ENCODE data around the gene TAF4. TPM values are rescaled to one million over a fixed set of nuclear protein-coding genes. Genes with fewer than 3 reads are reported as not detected.

The TAF4 gene
- total and polyA plus RNA-seq, 7 experiments from 2014 or later: 0.74 to 43.7 (median 20.8) TPM

GRCh38 chr20:61955668-61956395, 109.8 kb downstream of the TAF4 start:
- Histone ChIP-seq H3K36me3 (ENCODE audit: control insufficient read depth in 2 of 3, insufficient read depth in 3 of 3, low read length in 3 of 3) (no peaks in the 10 kb centered on the region), H3K4me3 (ENCODE audit: low read length) (no peak overlapping the region), H3K9me3 (ENCODE audit: control insufficient read depth in 2 of 3, low read length in 3 of 3) (no peaks in the 10 kb centered on the region), H3K27ac (ENCODE audit: low read depth, low read length) (no peak overlapping the region), H3K27me3 (ENCODE audit: control insufficient read depth in 2 of 2, insufficient read depth in 2 of 2, low read length in 2 of 2) (no peaks in the 10 kb centered on the region), H3K4me1 (ENCODE audit: control insufficient read depth in 2 of 2, insufficient read depth in 2 of 2, low read length in 2 of 2) (no peaks in the 10 kb centered on the region)
- ChIA-PET POLR2A (no interaction called here), CTCF (no interaction called here)
- intact Hi-C loops (cut with micrococcal nuclease): no loop called here
- Mint-ChIP-seq H3K4me3 (no peak overlapping the region), H3K27ac (no peak overlapping the region), H3K9me3 (no peaks in the 10 kb centered on the region), H3K36me3 (peaks cover 0 to 3% (median 0%) of the 10 kb centered on the region in 5 donors), H3K4me1 (peaks cover 0 to 3% (median 0%) of the 10 kb centered on the region in 7 donors), H3K27me3 (peaks cover 10 to 25% (median 12%) of the 10 kb centered on the region in 5 donors)
- DNase-seq (no peak), ATAC-seq (no peak)

GRCh38 chr20:61954276-61955021, 111.2 kb downstream of the TAF4 start:
- no peaks in the 10 kb centered on the region for H3K36me3 ChIP-seq (ENCODE audit: control insufficient read depth in 2 of 3, insufficient read depth in 3 of 3, low read length in 3 of 3)
- no peak for DNase-seq
- no peak overlapping the region for H3K27ac Mint-ChIP-seq
- no peak overlapping the region for H3K4me3 ChIP-seq (ENCODE audit: low read length)
- intact Hi-C loops (cut with micrococcal nuclease): no loop called here
- H3K9me3 Mint-ChIP-seq: no peaks in the 10 kb centered on the region
- no peaks in the 10 kb centered on the region for H3K9me3 ChIP-seq (ENCODE audit: control insufficient read depth in 2 of 3, low read length in 3 of 3)
- no peaks in the 10 kb centered on the region for H3K27me3 ChIP-seq (ENCODE audit: control insufficient read depth in 2 of 2, insufficient read depth in 2 of 2, low read length in 2 of 2)
- no peak for ATAC-seq
- H3K36me3 Mint-ChIP-seq: peaks cover 0 to 3% (median 0%) of the 10 kb centered on the region in 5 donors
- ChIA-PET CTCF (interaction anchor here (0.6 kb wide), 1 partner anchor 161 kb away, joined by 3 read pairs; no protein-coding TSS in a partner anchor), POLR2A (no interaction called here)
- no peak overlapping the region for H3K4me3 Mint-ChIP-seq
- H3K4me1 Mint-ChIP-seq: peaks cover 0 to 3% (median 0%) of the 10 kb centered on the region in 7 donors
- no peaks in the 10 kb centered on the region for H3K4me1 ChIP-seq (ENCODE audit: control insufficient read depth in 2 of 2, insufficient read depth in 2 of 2, low read length in 2 of 2)
- peaks cover 10 to 25% (median 12%) of the 10 kb centered on the region in 5 donors for H3K27me3 Mint-ChIP-seq
- no peak overlapping the region for H3K27ac ChIP-seq (ENCODE audit: low read depth, low read length)

GRCh38 chr20:61953037-61954021, 112.4 kb downstream of the TAF4 start:
- Histone ChIP-seq H3K9me3 (ENCODE audit: control insufficient read depth in 2 of 3, low read length in 3 of 3) (no peaks in the 10 kb centered on the region), H3K36me3 (ENCODE audit: control insufficient read depth in 2 of 3, insufficient read depth in 3 of 3, low read length in 3 of 3) (no peaks in the 10 kb centered on the region), H3K4me1 (ENCODE audit: control insufficient read depth in 2 of 2, insufficient read depth in 2 of 2, low read length in 2 of 2) (no peaks in the 10 kb centered on the region), H3K27me3 (ENCODE audit: control insufficient read depth in 2 of 2, insufficient read depth in 2 of 2, low read length in 2 of 2) (no peaks in the 10 kb centered on the region), H3K4me3 (ENCODE audit: low read length) (no peak overlapping the region), H3K27ac (ENCODE audit: low read depth, low read length) (no peak overlapping the region)
- no peak for DNase-seq
- intact Hi-C loops (cut with micrococcal nuclease): no loop called here
- no peak for ATAC-seq
- peaks cover 0 to 3% (median 0%) of the 10 kb centered on the region in 7 donors for H3K4me1 Mint-ChIP-seq
- no peak overlapping the region for H3K4me3 Mint-ChIP-seq
- peaks cover 10 to 25% (median 12%) of the 10 kb centered on the region in 5 donors for H3K27me3 Mint-ChIP-seq
- H3K27ac Mint-ChIP-seq: no peak overlapping the region
- peaks cover 0 to 2% (median 0%) of the 10 kb centered on the region in 11 donors for H3K9me3 Mint-ChIP-seq
- H3K36me3 Mint-ChIP-seq: peaks cover 0 to 3% (median 0%) of the 10 kb centered on the region in 5 donors
- POLR2A ChIA-PET: no interaction called here
- CTCF ChIA-PET: no interaction called here

- intact Hi-C loops (cut with micrococcal nuclease): no loop called here
- POLR2A ChIA-PET: interaction anchor here (0.6 kb wide), 1 partner anchor 56 kb away, joined by 3 read pairs; no protein-coding TSS in a partner anchor
- H3K4me1 Mint-ChIP-seq: peaks cover 0 to 3% (median 0%) of the 10 kb centered on the region in 7 donors
- no peaks in the 10 kb centered on the region for H3K4me1 ChIP-seq (ENCODE audit: control insufficient read depth in 2 of 2, insufficient read depth in 2 of 2, low read length in 2 of 2)
- no peaks in the 10 kb centered on the region for H3K9me3 ChIP-seq (ENCODE audit: control insufficient read depth in 2 of 3, low read length in 3 of 3)
- H3K4me3 Mint-ChIP-seq: no peak overlapping the region
- H3K27me3 Mint-ChIP-seq: peaks cover 10 to 20% (median 12%) of the 10 kb centered on the region in 5 donors
- H3K36me3 Mint-ChIP-seq: peaks cover 0 to 3% (median 0%) of the 10 kb centered on the region in 5 donors
- H3K27ac Mint-ChIP-seq: no peak overlapping the region
- no peaks in the 10 kb centered on the region for H3K36me3 ChIP-seq (ENCODE audit: control insufficient read depth in 2 of 3, insufficient read depth in 3 of 3, low read length in 3 of 3)
- peak in 1 of 9 donors; percentile 17 for DNase-seq
- CTCF ChIA-PET: no interaction called here
- no peak overlapping the region for H3K4me3 ChIP-seq (ENCODE audit: low read length)
- no peak for ATAC-seq
- H3K9me3 Mint-ChIP-seq: peaks cover 0 to 2% (median 0%) of the 10 kb centered on the region in 11 donors
- H3K27ac ChIP-seq (ENCODE audit: low read depth, low read length): no peak overlapping the region
- H3K27me3 ChIP-seq (ENCODE audit: control insufficient read depth in 2 of 2, insufficient read depth in 2 of 2, low read length in 2 of 2): no peaks in the 10 kb centered on the region
Measured at GRCh38 chr20:61951695-61952533, 113.8 kb downstream of the TAF4 start.

GRCh38 chr20:61950641-61951071, 115.0 kb downstream of the TAF4 start:
- H3K9me3 ChIP-seq (ENCODE audit: control insufficient read depth in 2 of 3, low read length in 3 of 3): no peaks in the 10 kb centered on the region
- Mint-ChIP-seq H3K27ac (no peak overlapping the region), H3K36me3 (peaks cover 0 to 3% (median 0%) of the 10 kb centered on the region in 5 donors), H3K9me3 (peaks cover 0 to 2% (median 0%) of the 10 kb centered on the region in 11 donors), H3K27me3 (peaks cover 6 to 18% (median 12%) of the 10 kb centered on the region in 5 donors), H3K4me3 (no peak overlapping the region), H3K4me1 (peaks cover 0 to 3% (median 0%) of the 10 kb centered on the region in 7 donors)
- no peaks in the 10 kb centered on the region for H3K27me3 ChIP-seq (ENCODE audit: control insufficient read depth in 2 of 2, insufficient read depth in 2 of 2, low read length in 2 of 2)
- H3K27ac ChIP-seq (ENCODE audit: low read depth, low read length): no peak overlapping the region
- no peak for ATAC-seq
- intact Hi-C loops (cut with micrococcal nuclease): no loop called here
- ChIA-PET POLR2A (no interaction called here), CTCF (no interaction called here)
- H3K4me1 ChIP-seq (ENCODE audit: control insufficient read depth in 2 of 2, insufficient read depth in 2 of 2, low read length in 2 of 2): no peaks in the 10 kb centered on the region
- H3K4me3 ChIP-seq (ENCODE audit: low read length): no peak overlapping the region
- DNase-seq: no peak
- no peaks in the 10 kb centered on the region for H3K36me3 ChIP-seq (ENCODE audit: control insufficient read depth in 2 of 3, insufficient read depth in 3 of 3, low read length in 3 of 3)

Data from naive thymus-derived CD4-positive, alpha-beta T cell (primary cell).